Hepatocyte (in vitro differentiated cells): ENCODE measurements around the gene PM20D2.

ENCODE experiments used
- CTCF ChIP-seq: fragments of 200-600 bp; sonication (generic); IDR thresholded peaks from 2 replicates; pipeline ENCODE4 v1.5.1; 2016; ENCODE audit warnings: antibody characterized with exemption, mild to moderate bottlenecking; ENCODE audit not compliant: poor library complexity
- EZH2 ChIP-seq: fragments of 200-600 bp; sonication (generic); IDR thresholded peaks from 2 replicates; pipeline ENCODE4 v1.6.1; 2016; ENCODE audit warnings: antibody characterized with exemption, mild to moderate bottlenecking, borderline replicate concordance
- EZH2phosphoT487 ChIP-seq: fragments of 200-600 bp; sonication (generic); IDR thresholded peaks from one replicate; pipeline ENCODE4 v1.6.1; 2018; ENCODE audit warnings: antibody characterized with exemption, mild to moderate bottlenecking, low read depth, moderate library complexity; ENCODE audit not compliant: unreplicated experiment, severe bottlenecking

GRCh38 chr6:89138173-89138572 lies 7.7 kb upstream of the PM20D2 start:
- no peak for TF ChIP-seq CTCF
- no peak for TF ChIP-seq EZH2
- no peak for TF ChIP-seq EZH2phosphoT487
